ENCODE measurements around the gene FOXK2.
"Not testable (repeated sequence)": the region's sequence is repeated elsewhere in the genome, so short reads cannot be mapped to it uniquely, and the experiment has no call there.

Gene FOXK2

GRCh38 chr17:82561429-82562035, 42.0 kb downstream of the FOXK2 start:
- no peak for DNase-seq (ENCODE audit: low read depth)
- H3K4me3 ChIP-seq (ENCODE audit: low read length) = no peak overlapping the region
- no peak for TF ChIP-seq CTCF (conservative IDR thresholded peaks at IDR 0.05; ENCODE audit: low read length)

- not testable (repeated sequence) for H3K4me3 ChIP-seq (ENCODE audit: low read length); DNase-seq (ENCODE audit: low read depth)
Observed at GRCh38 chr17:82562718-82563220, 43.2 kb downstream of the FOXK2 start.

GRCh38 chr17:82563318-82563717, 43.8 kb downstream of the FOXK2 start:
- no peak for TF ChIP-seq CTCF (conservative IDR thresholded peaks at IDR 0.05; ENCODE audit: low read length)
- no peak for DNase-seq (ENCODE audit: low read depth)
- H3K4me3 ChIP-seq (ENCODE audit: low read length) = no peak overlapping the region

- not testable (repeated sequence) for DNase-seq (ENCODE audit: low read depth); H3K4me3 ChIP-seq (ENCODE audit: low read length)
Observed at GRCh38 chr17:82563745-82564144, 44.2 kb downstream of the FOXK2 start.

- no peak for DNase-seq (ENCODE audit: low read depth)
- TF ChIP-seq CTCF (conservative IDR thresholded peaks at IDR 0.05; ENCODE audit: low read length) = no peak
- H3K4me3 ChIP-seq (ENCODE audit: low read length) = no peak overlapping the region
Observed at GRCh38 chr17:82564241-82564640, 44.7 kb downstream of the FOXK2 start.

GRCh38 chr17:82565551-82565950, 46.0 kb downstream of the FOXK2 start:
- H3K4me3 ChIP-seq (ENCODE audit: low read length) = no peak overlapping the region
- no peak for TF ChIP-seq CTCF (conservative IDR thresholded peaks at IDR 0.05; ENCODE audit: low read length)
- peak; percentile 24 for DNase-seq (ENCODE audit: low read depth)

- no peak overlapping the region for H3K4me3 ChIP-seq (ENCODE audit: low read length)
- no peak for DNase-seq (ENCODE audit: low read depth)
- TF ChIP-seq CTCF (conservative IDR thresholded peaks at IDR 0.05; ENCODE audit: low read length) = no peak
Observed at GRCh38 chr17:82566129-82566960, 46.8 kb downstream of the FOXK2 start.

- H3K4me3 ChIP-seq (ENCODE audit: low read length) = no peak overlapping the region
- TF ChIP-seq CTCF (conservative IDR thresholded peaks at IDR 0.05; ENCODE audit: low read length) = no peak
- DNase-seq (ENCODE audit: low read depth) = no peak
Observed at GRCh38 chr17:82567286-82567685, 47.8 kb downstream of the FOXK2 start.

Measured in AG10803 (cell line).